C4-2B (cell line): ENCODE data around the gene ATXN1.
"Not testable (repeated sequence)": the region's sequence is repeated elsewhere in the genome, so short reads cannot be mapped to it uniquely, and the experiment has no call there.

Experiments used
- H3K27ac ChIP-seq: fragments of 450-650 bp; 2 replicates; pipeline ENCODE4 v1.5.1; 2017
- CTCF ChIP-seq: fragments of 450-650 bp; conservative IDR thresholded peaks from 2 replicates; pipeline ENCODE4 v1.5.1; 2017; ENCODE audit warnings: mild to moderate bottlenecking
- ZFX ChIP-seq: fragments of 450-650 bp; IDR thresholded peaks from 2 replicates; pipeline ENCODE4 v1.6.1; 2017

The ATXN1 gene

GRCh38 chr6:16271428-16271827 is 489.8 kb downstream of the ATXN1 start:
- H3K27ac ChIP-seq: no peak overlapping the region
- TF ChIP-seq ZFX (no peak), CTCF (no peak)

DNA sequence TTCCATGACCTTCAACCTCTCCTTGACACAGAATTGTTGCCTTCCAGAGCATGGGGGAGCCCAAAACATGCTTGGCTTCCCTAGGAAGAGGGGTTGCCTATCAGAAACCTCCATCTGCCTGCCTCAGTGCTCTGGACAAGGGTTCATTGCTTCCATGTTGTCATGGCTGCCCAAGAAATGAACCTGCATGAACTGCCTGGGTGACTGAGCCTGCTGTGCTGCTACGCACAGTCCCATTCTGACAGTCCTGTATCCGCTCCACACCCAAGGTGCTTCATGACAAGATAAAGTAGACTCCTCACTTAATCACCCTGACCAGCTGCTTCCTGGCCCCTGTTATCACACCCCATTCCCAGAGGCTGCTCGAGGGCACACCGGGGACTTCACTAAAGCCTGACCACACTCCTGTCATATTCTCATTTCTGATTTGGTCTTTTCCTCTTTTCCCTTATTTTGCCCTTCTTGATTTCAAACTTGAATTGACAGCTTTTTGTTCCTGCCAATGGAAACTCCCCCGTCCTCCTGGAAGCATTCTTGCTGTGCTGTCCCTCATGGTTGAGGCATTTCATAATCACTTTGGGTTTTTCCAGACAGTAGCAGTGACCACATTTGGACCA is 491.0 kb downstream of the ATXN1 start:
- no peak overlapping the region for H3K27ac ChIP-seq
- TF ChIP-seq CTCF: no peak
- no peak for TF ChIP-seq ZFX

- not testable (repeated sequence) for H3K27ac ChIP-seq
Observed at GRCh38 chr6:16269442-16270070, 491.7 kb downstream of the ATXN1 start.

DNA sequence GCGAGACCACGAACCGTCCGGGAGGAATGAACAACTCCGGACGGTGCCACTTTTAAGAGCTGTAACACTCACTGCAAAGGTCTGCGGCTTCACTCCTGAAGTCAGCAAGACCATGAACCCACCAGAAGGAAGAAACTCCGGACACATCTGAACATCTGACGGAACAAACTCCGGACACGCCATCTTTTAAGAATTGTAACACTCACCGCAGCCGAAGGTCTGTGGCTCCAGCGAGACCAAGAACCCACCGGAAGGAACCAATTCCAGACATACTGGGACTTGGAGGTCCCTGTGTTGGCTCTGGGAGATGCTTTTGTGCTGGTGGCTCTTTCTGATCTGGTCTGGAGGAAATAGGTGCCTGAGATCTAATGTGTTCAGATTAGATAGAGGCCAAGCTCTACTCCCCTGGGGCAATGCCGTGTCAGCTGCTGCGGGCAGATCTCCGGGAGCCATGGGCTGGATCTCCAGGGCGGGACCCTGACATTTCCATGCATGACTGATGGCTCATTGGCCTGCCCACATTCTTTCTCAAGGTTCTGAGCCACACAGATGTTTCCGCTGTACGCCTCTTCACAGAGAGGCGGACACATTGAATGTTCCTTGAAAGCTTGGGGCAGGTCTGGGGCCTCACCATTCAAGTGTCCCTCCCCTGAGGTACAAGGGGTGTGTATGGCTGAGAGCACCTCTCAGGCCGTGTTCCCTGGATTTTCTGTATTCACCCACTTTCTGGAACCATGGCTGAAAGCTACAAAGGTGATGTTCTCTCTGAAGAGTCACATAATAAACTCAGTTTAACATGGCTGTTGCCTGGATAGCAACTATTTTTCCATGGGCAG is 493.6 kb downstream of the ATXN1 start:
- no peak overlapping the region for H3K27ac ChIP-seq
- TF ChIP-seq ZFX: no peak

DNA sequence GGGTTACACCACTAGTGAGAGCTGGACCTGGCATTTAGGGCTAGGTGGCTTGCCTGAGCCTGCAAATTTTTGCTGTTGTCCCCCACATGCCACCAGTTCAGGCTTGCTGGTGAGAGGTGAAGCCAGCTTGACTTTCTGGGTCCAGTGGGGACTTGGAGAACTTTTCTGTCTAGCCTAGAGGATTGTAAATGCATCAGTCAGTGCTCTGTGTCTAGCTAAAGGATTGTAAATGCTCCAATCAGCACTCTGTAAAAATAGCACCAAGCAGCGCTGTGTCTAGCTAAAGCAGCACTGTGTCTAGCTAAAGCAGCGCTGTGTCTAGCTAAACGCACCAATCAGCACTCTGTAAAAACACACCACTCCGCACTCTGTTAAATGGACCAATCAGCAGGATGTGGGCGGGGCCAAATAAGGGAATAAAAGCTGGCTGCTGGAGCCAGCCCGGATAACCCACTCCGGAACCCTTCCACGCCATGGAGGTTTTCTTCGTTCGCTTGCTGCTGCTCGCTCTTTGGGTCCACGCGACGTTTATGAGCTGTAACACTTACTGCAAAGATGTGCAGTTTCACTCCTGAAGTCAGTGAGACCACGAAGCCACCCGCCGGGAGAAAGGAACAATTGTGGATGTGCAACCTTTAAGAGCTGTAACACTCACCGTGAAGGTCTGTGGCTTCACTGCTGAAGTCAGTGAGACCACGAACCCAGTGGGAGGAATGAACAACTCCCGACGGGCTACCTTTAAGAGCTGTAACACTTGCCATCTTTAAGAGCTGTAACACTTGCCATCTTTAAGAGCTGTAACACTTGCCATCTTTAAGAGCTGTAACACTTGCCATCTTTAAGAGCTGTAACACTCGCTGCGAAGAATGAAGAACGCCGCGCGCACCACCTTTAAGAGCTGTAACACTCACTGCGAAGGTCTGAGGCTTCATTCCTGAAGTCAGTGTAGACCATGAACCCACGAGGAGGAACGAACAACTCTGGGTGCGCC is 495.6 kb downstream of the ATXN1 start:
- TF ChIP-seq ZFX (no peak), CTCF (no peak)
- H3K27ac ChIP-seq: no peak overlapping the region

DNA sequence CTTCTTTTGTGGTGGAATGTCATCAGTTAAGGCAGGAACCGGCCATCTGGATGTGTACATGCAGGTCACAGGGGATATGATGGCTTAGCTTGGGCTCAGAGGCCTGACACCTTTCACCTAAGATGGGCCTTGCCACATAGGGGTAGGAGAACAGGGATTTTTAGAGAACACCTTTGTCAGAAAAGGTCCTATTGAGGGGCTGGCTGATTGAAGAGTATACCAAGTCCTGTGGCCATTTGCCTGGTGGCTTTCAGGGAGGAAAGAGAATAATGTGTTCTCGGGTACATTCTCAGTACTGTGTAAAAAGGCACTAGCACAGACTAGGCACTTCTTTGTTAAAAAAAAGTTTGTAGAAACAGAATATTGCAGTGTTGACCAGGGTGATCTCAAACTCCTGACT is 496.5 kb downstream of the ATXN1 start:
- no peak overlapping the region for H3K27ac ChIP-seq
- TF ChIP-seq CTCF (no peak), ZFX (no peak)

DNA sequence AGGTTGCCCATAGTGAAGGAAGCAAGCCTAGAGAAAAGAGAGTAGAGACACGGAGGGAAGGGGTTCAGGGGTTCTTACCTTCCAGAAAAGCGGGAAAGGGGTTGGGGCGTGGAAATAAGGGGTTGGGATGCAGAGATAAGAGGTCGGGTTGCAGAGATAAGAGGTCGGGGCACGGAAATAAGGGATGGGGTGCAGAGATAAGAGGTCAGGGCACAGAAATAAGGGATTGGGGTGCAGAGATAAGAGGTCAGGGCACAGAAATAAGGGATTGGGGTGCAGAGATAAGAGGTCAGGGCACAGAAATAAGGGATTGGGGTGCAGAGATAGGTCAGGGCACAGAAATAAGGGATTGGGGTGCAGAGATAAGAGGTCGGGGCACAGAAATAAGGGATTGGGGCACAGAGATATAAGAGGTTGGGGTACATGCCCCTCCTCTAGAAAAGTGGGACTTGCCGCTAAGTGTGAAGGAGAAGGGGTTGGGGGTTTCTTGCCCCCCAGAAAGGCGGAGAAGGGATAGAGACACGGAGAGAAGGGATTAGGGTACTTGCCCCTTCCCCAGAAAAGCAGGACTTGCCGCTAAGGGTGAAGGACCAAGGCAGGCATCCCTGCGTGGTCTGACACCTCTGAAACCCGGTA is 497.7 kb downstream of the ATXN1 start:
- not testable (repeated sequence) for H3K27ac ChIP-seq

GRCh38 chr6:16262773-16263172 is 498.5 kb downstream of the ATXN1 start:
- H3K27ac ChIP-seq: not testable (repeated sequence)

- H3K27ac ChIP-seq: not testable (repeated sequence)
Observed at GRCh38 chr6:16260602-16261001, 500.7 kb downstream of the ATXN1 start.

DNA sequence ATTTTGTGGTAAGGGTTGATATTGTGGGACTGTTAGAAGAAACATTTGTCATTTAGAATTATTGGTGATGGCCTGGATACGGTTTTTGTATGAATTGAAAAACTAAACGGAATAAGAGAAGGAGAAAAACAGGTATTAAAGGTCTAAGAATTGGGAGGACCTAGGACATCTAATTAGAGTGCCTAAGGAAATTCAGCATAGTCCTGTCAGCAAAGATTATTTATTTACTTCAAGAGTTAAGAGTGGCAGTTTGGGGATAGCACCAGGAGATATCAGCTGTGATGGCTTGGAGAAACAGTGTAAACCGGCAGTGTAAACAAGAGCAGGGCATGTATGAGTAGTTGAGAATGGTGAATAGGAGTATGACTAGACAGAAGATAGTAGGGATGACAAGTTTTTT is 501.7 kb downstream of the ATXN1 start:
- H3K27ac ChIP-seq: not testable (repeated sequence)
